Peyer's patch (tissue), 4 donors: ENCODE data around the gene TDRD3.

Experiments
- POLR2A ChIP-seq, 2 donors: fragments of 450-650 bp; IDR thresholded peaks; one replicate each; pipeline ENCODE4 v1.5.1; 2017; ENCODE audit warnings: antibody characterized with exemption in 2 of 2, mild to moderate bottlenecking in 2 of 2, moderate library complexity in 2 of 2
- TF ChIP-seq, protein P1 (sequence below), 6 experiments: fragments of 450-650 bp in 4 of 6; fragments of 200-600 bp in 2 of 6; sonication (generic) in 1 of 6; IDR thresholded peaks; one replicate each; pipeline ENCODE4 v1.5.1; 2017 to 2019; ENCODE audit warnings: antibody characterized with exemption in 6 of 6, mild to moderate bottlenecking in 3 of 6, moderate library complexity in 1 of 6

DNA sequence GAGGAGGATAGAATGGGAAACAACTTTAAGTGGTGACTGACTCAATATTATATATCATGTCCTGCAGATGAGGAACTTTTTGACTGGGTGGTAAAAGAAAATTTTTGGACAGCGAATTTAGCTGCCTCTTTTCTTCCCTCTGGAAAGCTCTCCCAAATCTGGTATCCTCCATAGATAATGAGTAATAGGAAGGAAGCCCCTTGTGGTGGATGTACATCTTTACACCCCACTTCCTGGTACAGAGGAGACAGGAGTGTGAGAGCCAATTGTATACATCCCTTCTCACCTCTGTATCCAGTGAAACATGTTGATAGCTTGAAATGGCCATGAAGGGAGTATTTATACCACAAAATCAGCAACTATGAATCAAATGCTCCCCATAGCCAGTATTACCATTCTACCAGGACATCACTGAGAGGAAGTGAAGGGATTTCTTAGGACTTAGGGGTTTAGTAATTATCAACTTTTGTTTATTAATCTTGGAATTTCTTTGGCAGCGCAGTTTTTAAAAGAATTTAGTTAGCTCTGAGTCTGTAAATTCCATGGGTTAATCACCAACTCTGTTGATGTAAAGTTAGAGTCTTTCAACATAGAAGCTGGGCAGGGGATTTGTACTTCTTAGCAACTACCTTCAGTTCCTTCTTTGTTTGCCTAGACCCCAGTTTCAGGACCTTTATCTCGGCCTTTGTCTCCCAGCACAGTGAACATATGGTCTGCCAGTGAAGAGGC, 17.0 kb upstream of the TDRD3 start:
- TF ChIP-seq, protein P1, sequence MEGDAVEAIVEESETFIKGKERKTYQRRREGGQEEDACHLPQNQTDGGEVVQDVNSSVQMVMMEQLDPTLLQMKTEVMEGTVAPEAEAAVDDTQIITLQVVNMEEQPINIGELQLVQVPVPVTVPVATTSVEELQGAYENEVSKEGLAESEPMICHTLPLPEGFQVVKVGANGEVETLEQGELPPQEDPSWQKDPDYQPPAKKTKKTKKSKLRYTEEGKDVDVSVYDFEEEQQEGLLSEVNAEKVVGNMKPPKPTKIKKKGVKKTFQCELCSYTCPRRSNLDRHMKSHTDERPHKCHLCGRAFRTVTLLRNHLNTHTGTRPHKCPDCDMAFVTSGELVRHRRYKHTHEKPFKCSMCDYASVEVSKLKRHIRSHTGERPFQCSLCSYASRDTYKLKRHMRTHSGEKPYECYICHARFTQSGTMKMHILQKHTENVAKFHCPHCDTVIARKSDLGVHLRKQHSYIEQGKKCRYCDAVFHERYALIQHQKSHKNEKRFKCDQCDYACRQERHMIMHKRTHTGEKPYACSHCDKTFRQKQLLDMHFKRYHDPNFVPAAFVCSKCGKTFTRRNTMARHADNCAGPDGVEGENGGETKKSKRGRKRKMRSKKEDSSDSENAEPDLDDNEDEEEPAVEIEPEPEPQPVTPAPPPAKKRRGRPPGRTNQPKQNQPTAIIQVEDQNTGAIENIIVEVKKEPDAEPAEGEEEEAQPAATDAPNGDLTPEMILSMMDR (IDR thresholded peaks at IDR 0.05): no peak
- no peak for TF ChIP-seq POLR2A (IDR thresholded peaks at IDR 0.05)
